Measurements from ENCODE around the gene HAND2.

HAND2 gene

GRCh38 chr4:173501592-173502150 lies 28.4 kb downstream of the HAND2 start:
- no peak for DNase-seq (ENCODE audit: low spot score)

DNA sequence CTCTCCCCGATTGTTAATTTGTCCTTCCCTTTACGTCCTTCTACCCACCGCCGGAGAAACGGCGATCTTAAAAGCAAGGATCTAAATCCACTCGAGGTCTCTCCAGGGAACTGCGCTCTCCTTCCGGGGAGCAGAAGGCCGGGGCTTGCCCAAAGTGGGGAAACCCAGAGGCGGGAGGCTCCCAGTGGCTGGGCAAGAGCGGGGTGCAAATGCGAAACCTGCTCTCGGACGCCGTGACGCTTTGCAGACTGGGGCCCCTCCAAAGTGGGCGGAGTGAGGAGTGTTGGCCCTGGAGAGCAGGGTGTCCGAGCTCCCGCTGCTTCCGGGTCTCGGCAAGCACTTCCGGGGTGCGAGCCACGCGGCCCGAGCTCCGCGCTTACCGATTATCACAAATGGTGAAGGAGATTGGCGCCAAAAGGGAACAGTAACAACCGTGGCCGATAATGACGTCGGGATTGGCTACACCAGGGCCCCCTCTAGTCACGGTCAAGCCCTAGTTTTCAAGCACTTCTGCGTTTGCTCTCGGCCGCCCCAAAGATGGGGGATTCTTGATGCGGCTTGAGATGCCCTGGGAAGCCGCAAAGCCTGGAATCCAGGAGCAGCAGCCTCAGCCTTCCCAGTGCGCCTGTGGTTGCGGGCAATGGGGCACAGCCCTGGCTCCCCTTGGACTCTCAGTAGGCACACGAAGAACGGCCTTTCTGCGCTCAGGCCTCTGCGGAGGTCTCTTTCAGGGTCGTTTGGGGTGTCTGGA lies 29.0 kb downstream of the HAND2 start:
- DNase-seq (ENCODE audit: low spot score): no peak

DNA sequence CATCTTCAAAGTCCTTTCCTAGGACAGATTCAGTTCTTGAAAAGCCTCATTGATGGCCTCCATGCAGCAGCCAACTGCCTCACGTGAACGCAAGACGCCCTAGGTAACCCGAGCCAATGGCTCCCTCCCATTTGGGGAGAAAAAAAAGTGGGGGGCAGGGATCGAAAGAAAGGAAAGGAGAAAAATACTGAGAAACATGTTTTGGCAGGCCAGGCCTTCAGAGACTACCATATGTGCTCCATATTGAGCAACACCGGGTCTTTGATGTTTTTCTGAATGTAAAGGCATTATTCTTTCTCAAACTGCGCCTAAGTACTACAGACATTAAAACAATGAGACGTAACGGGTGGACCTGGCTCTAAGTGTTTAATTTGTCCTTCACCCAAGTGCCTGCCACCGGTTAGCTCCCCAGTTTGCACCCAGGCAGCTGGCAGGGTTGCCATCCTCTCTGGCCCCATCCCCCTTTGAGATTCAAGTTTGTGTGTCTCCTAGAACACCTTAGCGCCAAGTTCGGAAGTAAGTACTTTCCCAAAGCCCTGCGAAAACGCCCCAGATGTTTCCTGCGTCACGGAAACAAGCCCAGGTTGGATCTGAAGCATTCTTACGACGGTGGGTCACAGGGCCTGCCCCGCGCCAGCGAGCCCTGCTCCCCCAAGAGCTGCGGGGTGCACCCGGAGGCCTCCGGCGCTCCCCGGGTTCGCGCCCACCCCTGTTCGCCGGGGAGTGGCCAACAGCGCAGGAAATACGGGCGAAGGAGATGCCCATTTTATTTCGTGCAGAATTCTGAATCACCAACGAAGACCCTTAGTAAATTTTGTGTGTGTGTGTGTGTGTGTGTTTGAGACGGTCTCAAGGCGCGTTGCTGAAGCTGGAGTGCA lies 30.1 kb downstream of the HAND2 start:
- no peak for DNase-seq (ENCODE audit: low spot score)

- no peak for DNase-seq (ENCODE audit: low spot score)
Observed at GRCh38 chr4:173498771-173499170, 31.3 kb downstream of the HAND2 start.

- DNase-seq (ENCODE audit: low spot score): no peak
Observed at GRCh38 chr4:173498023-173498422, 32.0 kb downstream of the HAND2 start.

DNA sequence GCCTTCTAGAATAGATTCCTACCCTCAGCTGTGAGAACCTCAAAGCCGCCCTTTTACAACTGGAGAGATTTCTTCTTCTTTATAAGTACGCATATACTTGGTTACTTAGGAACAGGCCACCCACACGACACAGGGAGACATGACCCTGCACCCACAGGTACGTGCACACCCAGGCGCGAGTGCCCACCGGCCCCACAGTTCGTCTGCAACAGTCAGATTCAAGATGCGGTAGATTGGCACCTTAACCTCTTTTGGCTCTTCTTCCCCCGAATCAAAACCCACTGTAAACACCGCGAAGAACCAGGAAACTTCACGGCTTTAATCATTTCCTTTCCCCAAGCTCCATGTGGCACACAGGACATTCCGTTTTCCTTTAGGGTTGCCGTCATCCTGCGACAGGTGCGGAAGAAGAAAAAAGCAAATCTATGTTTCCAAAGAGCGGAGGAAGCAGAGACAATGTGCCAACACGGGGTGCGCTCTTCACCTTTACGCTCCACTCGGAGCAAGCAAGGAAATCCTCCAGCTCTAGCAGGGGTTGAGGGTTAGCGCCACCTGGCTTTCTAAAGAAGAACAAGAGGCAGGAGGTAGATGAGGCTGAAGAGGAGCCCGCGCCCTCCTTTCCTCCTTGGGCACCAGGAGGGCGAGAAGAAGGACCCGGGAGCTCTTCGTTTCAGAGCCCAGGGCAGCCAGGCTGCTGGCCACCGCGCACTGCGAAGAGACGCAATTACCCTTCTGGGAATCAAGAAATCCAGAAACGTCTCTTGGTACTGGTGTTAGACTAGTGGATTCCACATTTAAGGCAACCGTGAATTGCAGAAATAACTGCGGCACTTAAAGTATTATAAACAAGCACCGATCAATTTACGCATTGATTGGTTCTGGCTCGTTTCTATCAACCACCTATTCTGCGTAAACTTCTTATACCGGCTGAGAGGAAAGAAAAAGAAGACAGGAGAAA lies 35.7 kb downstream of the HAND2 start:
- peak; percentile 82 for DNase-seq (ENCODE audit: low spot score)

DNA sequence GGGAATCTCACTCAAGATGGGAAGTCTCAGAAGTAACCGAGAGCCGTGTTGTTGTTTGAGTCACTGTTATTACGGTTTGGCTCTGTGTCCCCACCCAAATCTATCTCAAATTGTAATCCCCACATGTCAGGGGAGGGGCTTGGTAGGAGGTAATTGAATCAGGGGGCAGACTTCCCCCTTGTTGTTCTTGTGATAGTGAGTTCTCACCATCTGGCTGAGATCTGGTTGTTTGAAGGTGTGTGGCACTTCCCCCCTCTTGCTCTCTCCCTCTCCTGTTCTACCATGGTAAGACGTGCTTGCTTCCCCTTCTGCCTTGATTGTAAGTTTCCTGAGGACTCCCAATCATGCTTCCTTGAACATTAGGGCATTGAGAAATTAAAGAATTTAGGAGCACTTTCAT lies 37.0 kb downstream of the HAND2 start:
- DNase-seq (ENCODE audit: low spot score): no peak

GRCh38 chr4:173492315-173492714 lies 37.7 kb downstream of the HAND2 start:
- DNase-seq (ENCODE audit: low spot score): no peak

GRCh38 chr4:173490817-173491528 lies 39.1 kb downstream of the HAND2 start:
- peak; percentile 74 for DNase-seq (ENCODE audit: low spot score)

DNA sequence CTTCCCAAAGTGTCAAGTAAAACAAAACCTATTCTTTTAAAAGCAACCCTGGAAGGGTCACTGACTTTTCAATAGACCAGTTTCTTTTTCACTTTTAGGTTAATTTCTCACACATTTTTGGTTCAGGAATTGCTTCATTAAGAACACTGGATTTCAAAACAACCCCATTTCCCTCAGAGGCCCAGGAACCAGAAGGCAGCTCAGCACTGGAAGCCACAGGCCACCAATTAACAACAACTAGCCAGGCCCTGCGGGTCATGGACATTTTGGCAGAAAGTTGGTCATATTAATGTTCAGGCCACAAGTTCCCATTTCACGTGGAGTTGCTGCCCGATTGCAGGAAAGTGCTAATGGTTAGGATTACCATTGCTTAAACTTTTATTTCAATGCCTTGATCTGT lies 39.8 kb downstream of the HAND2 start:
- no peak for DNase-seq (ENCODE audit: low spot score)

DNA sequence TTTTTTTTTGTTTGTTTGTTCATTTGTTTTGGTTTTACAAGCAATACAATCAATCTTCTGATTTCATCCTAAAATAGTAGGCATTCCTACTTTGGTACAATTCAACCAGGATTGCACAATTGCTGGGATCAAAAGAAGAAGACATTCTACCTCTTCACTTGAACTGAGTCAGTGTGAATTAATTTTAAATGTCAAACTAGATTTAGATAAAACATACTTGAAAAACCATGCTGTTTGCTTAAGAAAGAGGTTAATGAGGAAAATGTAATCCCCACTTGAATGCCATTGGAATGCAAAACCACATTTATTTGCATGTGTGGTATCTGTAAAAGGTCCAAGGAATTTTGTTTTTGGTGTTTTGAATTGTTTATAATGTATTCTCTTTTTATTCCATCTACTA lies 40.5 kb downstream of the HAND2 start:
- peak; percentile 20 for DNase-seq (ENCODE audit: low spot score)

DNA sequence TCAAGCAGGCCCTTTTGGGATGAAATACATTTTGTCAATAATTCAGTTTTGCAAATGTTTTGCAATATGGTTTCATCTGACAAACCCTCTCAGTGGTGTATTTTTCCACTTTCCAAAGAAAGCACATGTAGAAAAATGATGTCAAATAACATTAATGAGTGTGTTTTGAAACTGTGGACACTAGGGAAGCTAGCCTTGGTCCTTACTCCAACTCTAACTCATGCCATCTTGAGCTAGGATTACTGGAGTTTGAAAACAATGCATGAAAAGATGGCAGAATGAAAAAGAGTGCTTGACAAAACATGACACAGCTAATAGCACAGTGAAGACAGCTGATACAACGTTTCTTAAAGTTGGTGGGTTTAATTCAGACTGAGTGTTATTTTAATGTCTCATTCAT lies 41.4 kb downstream of the HAND2 start:
- DNase-seq (ENCODE audit: low spot score): no peak

GRCh38 chr4:173488074-173488473 lies 42.0 kb downstream of the HAND2 start:
- no peak for DNase-seq (ENCODE audit: low spot score)

DNA sequence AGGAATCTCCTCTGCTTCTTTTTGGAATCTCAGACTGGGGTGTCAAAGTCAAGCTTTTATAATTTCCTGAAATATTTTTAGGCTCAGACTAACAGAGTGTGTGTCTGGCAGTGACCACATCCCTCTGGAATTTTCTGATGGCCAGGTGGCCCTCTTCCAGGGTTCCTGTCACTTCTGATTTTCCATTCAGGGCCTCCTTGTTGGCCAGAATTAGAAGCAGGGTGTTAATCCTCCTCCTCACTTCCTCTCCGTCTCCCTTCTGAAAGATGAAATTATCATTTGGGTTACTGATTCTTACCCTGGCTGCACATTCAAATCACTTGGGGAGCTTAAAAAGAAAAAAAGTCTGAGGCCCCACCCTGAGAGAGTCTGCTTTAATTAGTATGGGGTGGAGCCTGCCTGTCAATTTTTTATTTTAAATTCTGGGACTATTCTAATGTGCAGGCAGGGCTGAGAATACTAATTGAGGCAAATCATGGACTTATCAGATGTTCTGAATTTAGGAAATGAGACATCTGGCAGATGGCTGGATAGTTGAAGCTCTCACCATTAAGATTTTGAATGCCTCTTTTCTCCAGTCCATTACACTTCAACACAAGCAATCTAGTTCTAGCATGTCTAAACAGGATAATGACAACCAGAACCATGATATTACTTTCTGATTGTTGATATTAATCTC lies 43.2 kb downstream of the HAND2 start:
- no peak for DNase-seq (ENCODE audit: low spot score)

DNA sequence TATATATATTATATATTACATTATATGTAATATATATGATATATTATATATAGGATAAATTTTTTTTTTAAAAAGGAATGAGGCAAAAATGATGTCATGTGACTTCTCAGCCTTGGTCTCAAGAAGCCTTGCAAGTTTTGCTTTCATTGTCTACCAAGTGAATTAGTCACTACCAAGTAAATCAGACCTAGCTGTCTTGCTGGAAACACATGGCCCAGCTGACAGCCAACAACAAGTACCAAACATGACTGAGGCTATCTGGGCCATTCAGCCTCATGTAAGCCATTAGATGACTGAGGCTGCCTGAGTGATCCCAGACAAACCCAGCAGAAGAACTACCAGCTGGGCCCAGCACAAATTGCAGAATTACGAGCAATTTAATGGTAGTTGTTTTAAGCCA lies 44.9 kb downstream of the HAND2 start:
- DNase-seq (ENCODE audit: low spot score): no peak

DNA sequence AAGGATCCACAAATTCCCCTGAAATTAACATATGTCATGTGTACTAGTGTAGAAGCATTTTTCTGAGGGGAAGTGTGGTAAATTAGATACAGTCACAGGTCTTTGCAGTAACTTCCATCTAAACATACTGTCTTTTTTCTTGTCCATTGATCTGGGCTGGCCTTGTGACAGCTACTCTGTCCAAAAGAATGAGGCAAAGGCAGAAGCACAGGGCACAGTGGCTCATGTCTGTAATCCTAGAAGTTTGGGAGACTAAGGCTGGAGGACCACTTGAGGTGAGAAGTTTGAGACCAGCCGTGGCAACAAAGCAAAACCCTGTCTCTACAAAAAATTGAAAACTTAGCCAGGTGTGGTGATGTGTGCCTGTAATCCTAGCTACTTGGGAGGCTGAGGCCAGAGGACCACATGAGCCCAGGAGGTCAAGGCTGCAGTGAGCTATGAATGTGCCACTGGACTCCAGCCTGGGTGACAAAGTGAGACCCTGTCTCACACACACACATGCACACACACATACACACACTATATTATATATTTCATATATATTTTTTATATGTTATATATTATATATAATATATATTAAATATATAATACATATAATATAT lies 47.6 kb downstream of the HAND2 start:
- DNase-seq (ENCODE audit: low spot score): no peak

DNA sequence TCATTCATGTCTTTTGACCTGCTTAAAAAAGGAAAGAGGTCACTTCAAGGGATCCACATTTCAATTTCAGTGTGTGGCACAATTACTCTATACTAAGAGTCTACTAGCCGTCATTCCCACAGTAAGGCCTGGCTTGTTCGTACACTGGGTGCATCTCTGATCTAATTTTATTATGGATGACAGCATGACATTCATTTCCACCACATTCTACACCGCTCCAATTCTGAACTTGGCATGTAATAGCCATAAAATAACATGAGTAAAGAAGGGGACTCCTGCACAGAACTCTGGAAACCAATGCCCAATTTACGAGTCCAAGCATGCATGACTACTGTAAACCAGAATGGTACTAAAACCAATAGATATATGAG lies 51.1 kb downstream of the HAND2 start:
- DNase-seq (ENCODE audit: low spot score): no peak

- no peak for DNase-seq (ENCODE audit: low spot score)
Observed at GRCh38 chr4:173478201-173478912, 51.7 kb downstream of the HAND2 start.

- DNase-seq (ENCODE audit: low spot score): no peak
Observed at GRCh38 chr4:173477016-173477415, 53.0 kb downstream of the HAND2 start.
